ENCODE data around the gene INPP5F. TPM values are rescaled to one million over a fixed set of nuclear protein-coding genes. Genes with fewer than 3 reads are reported as not detected.

The INPP5F gene
- total and polyA plus RNA-seq, 9 of the 15 experiments (the other 6 are each of a cell fraction or from before 2014, with no cell fraction given) = 1.6 to 7.3 (median 6.0) TPM

DNA sequence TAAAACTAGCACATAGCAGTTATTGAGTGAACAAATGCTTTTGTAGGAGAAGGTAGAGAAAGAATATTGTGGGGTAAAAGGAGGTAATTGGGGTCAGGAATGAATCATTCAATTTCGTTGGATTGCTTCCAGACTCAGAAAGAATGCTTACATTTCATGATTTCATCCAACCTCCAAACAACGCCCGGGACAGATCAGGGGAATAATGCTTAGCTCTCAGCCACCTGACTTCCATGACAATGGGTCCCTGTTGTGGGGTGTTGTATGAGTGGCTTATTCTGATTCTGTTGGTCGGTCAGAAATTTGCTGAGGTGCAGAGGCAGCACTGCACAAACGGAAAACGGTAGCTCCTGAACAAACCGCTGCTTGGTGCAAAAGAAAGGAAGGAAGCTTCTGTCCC, 24.0 kb upstream of the INPP5F start:
- no peaks in the 10 kb centered on the region for H3K79me2 ChIP-seq (ENCODE audit: control insufficient read depth, insufficient read depth, low read length)
- no peak for TF ChIP-seq CBFA2T3 (IDR thresholded peaks at IDR 0.05)
- TF ChIP-seq, protein P1, sequence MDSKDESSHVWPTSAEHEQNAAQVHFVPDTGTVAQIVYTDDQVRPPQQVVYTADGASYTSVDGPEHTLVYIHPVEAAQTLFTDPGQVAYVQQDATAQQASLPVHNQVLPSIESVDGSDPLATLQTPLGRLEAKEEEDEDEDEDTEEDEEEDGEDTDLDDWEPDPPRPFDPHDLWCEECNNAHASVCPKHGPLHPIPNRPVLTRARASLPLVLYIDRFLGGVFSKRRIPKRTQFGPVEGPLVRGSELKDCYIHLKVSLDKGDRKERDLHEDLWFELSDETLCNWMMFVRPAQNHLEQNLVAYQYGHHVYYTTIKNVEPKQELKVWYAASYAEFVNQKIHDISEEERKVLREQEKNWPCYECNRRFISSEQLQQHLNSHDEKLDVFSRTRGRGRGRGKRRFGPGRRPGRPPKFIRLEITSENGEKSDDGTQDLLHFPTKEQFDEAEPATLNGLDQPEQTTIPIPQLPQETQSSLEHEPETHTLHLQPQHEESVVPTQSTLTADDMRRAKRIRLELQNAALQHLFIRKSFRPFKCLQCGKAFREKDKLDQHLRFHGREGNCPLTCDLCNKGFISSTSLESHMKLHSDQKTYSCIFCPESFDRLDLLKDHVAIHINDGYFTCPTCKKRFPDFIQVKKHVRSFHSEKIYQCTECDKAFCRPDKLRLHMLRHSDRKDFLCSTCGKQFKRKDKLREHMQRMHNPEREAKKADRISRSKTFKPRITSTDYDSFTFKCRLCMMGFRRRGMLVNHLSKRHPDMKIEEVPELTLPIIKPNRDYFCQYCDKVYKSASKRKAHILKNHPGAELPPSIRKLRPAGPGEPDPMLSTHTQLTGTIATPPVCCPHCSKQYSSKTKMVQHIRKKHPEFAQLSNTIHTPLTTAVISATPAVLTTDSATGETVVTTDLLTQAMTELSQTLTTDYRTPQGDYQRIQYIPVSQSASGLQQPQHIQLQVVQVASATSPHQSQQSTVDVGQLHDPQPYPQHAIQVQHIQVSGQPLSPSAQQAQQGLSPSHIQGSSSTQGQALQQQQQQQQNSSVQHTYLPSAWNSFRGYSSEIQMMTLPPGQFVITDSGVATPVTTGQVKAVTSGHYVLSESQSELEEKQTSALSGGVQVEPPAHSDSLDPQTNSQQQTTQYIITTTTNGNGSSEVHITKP (IDR thresholded peaks at IDR 0.05; ENCODE audit: partially characterized antibody) = no peak
- no peak for TF ChIP-seq KLF10 (CRISPR knock-in tag; IDR thresholded peaks at IDR 0.05)
- TF ChIP-seq, protein P2, sequence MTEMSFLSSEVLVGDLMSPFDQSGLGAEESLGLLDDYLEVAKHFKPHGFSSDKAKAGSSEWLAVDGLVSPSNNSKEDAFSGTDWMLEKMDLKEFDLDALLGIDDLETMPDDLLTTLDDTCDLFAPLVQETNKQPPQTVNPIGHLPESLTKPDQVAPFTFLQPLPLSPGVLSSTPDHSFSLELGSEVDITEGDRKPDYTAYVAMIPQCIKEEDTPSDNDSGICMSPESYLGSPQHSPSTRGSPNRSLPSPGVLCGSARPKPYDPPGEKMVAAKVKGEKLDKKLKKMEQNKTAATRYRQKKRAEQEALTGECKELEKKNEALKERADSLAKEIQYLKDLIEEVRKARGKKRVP (CRISPR knock-in tag; IDR thresholded peaks at IDR 0.05) = no peak
- no peak for TF ChIP-seq CHD4 (IDR thresholded peaks at IDR 0.05; ENCODE audit: insufficient read depth, insufficient replicate concordance, low read depth, low read length, poor library complexity, severe bottlenecking)
- no peak for TF ChIP-seq ZNF75A (CRISPR knock-in tag; IDR thresholded peaks at IDR 0.05)
- TF ChIP-seq NFATC3 (IDR thresholded peaks at IDR 0.05) = no peak
- TF ChIP-seq ZNF551 (CRISPR knock-in tag; IDR thresholded peaks at IDR 0.05) = no peak
- TF ChIP-seq, protein P3, sequence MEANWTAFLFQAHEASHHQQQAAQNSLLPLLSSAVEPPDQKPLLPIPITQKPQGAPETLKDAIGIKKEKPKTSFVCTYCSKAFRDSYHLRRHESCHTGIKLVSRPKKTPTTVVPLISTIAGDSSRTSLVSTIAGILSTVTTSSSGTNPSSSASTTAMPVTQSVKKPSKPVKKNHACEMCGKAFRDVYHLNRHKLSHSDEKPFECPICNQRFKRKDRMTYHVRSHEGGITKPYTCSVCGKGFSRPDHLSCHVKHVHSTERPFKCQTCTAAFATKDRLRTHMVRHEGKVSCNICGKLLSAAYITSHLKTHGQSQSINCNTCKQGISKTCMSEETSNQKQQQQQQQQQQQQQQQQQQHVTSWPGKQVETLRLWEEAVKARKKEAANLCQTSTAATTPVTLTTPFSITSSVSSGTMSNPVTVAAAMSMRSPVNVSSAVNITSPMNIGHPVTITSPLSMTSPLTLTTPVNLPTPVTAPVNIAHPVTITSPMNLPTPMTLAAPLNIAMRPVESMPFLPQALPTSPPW (CRISPR knock-in tag; IDR thresholded peaks at IDR 0.05) = no peak
- TF ChIP-seq RHOXF2B (CRISPR knock-in tag; conservative IDR thresholded peaks at IDR 0.05) = no peak
- no peak for TF ChIP-seq BACH1 (tag; IDR thresholded peaks at IDR 0.05)
- TF ChIP-seq SUPT5H (IDR thresholded peaks at IDR 0.05) = no peak

More for the DNA sequence above, 24.0 kb upstream of the INPP5F start:
- ATAC-seq (no peak), FAIRE-seq (no peak), DNase-seq (ENCODE audit: extremely low read depth in 1 of 4, low spot score in 3 of 4) (no peak)
- WGBS (ENCODE audit: insufficient coverage, low coverage, missing lambda C conversion rate) = 10% methylated on average over 5 of the region's 7 CpGs
- Histone ChIP-seq H3K27me3 (ENCODE audit: control insufficient read depth in 2 of 2, insufficient read depth in 2 of 2, low read length in 2 of 2) (no peaks in the 10 kb centered on the region), H2AFZ (ENCODE audit: low read depth, low read length) (0 out of 2 replicates have a peak overlapping the region, but pooled peaks have one; percentile 24), H3K9ac (ENCODE audit: insufficient read depth in 1 of 2, low read depth in 2 of 2, low read length in 2 of 2) (no peak overlapping the region), H3K9me3 (replicated peaks; ENCODE audit: control insufficient read depth, insufficient read depth, low read depth, low read length) (no peaks in the 10 kb centered on the region), H3K4me3 (no peak overlapping the region), H3K36me3 (ENCODE audit: control insufficient read depth, insufficient read depth, low read length) (no peaks in the 10 kb centered on the region), H3K4me1 (replicated peaks in 1 of 2; ENCODE audit: control insufficient read depth in 2 of 2, insufficient read depth in 2 of 2, low read length in 2 of 2) (no peaks in the 10 kb centered on the region; a peak in 1 of 5 replicates), H4K20me1 (replicated peaks; ENCODE audit: control insufficient read depth, insufficient read depth, low read length) (no peaks in the 10 kb centered on the region), H3K9me1 (ENCODE audit: control insufficient read depth, insufficient read depth, low read length) (no peaks in the 10 kb centered on the region), H3K27ac (ENCODE audit: extremely low read depth, low read depth, low read length) (no peak overlapping the region), H3K4me2 (ENCODE audit: insufficient read depth, low read length) (no peak overlapping the region; the same call in 1 of the 2 replicates)
- BruUV-seq (replicated peaks) = no TSS peak
- ChIA-PET POLR2A (interaction anchor here (0.6 to 1.6 kb wide), 4 partner anchors 24 to 494 kb away, joined by 3 to 4 read pairs (median 3); partner anchors contain the start of genes GRK5 and INPP5F), CTCF (ENCODE audit: low intra/inter-chr PET ratio) (interaction anchor here (0.6 kb wide), 1 partner anchor 11 kb away, joined by 4 read pairs; no protein-coding TSS in a partner anchor)
- intact Hi-C loops (cut with micrococcal nuclease) (no loop called here), in situ Hi-C loops (cut with MboI) (no loop called here)

All from K562 (cell line).